HEK293 (cell line): Measurements from ENCODE around the gene PGS1.
A peak's percentile ranks its signal among the peaks of the same experiment; 100 is the strongest.

Experiments
- CTCF ChIA-PET: fragments of 350-600 bp; formaldehyde crosslinking; extraction: SDS; loops from one replicate; lab custom pipeline; 2021; ENCODE audit warnings: antibody characterized with exemption; lab: Yijun Ruan, JAX
- POLR2A ChIA-PET: fragments of 300-600 bp; formaldehyde crosslinking; extraction: SDS; loops from one replicate; lab custom pipeline; 2020; ENCODE audit warnings: antibody characterized with exemption, inconsistent platforms; lab: Yijun Ruan, JAX
- H3K27ac ChIP-seq: fragments of 200-500 bp; sonication (Bioruptor generic); 2 replicates; pipeline ENCODE4 v1.5.1; 2014; ENCODE audit warnings: low read depth, low read length, control low read depth, inconsistent platforms; ENCODE audit errors: extremely low read depth
- H3K36me3 ChIP-seq, 2 experiments: fragments of 200-500 bp in 1 of 2; sonication (Bioruptor generic) in 1 of 2; 1 replicate in 1 of 2; 2 replicates in 1 of 2; pipeline ENCODE4 v1.5.1; 2014 to 2017; ENCODE audit warnings: inconsistent platforms in 2 of 2, low read length in 2 of 2; ENCODE audit not compliant: control insufficient read depth in 2 of 2, insufficient read depth in 1 of 2
- H3K4me1 ChIP-seq: fragments of 200-500 bp; sonication (Bioruptor generic); 2 replicates; pipeline ENCODE4 v1.5.1; 2014; ENCODE audit warnings: mild to moderate bottlenecking, low read length, inconsistent platforms; ENCODE audit not compliant: control insufficient read depth, insufficient read depth
- H3K4me3 ChIP-seq: 2 replicates; pipeline ENCODE4 v1.5.1; 2011; ENCODE audit warnings: low read depth, mild to moderate bottlenecking, control low read depth, low read length, moderate library complexity
- H3K9me3 ChIP-seq: fragments of 200-500 bp; sonication (Bioruptor generic); 2 replicates; pipeline ENCODE4 v1.5.1; 2014; ENCODE audit warnings: low read depth, low read length, inconsistent platforms; ENCODE audit not compliant: control insufficient read depth, insufficient read depth
- ATF2 ChIP-seq: fragments of 450-650 bp; formaldehyde crosslinking; IDR thresholded peaks from 2 replicates; pipeline ENCODE4 v1.5.1; 2016; ENCODE audit warnings: missing biosample characterization, missing genetic modification characterization, low read depth
- IKZF3 ChIP-seq: fragments of 450-650 bp; IDR thresholded peaks from 2 replicates; pipeline ENCODE4 v1.5.0; 2018; ENCODE audit warnings: missing biosample characterization, mild to moderate bottlenecking, missing genetic modification characterization, moderate library complexity
- TSHZ1 ChIP-seq: fragments of 450-650 bp; formaldehyde crosslinking; IDR thresholded peaks from 2 replicates; pipeline ENCODE4 v1.5.1; 2016; ENCODE audit warnings: missing biosample characterization, missing genetic modification characterization, borderline replicate concordance
- ZBTB17 ChIP-seq: fragments of 450-650 bp; formaldehyde crosslinking; IDR thresholded peaks from 2 replicates; pipeline ENCODE4 v1.5.1; 2016; ENCODE audit warnings: missing biosample characterization, missing genetic modification characterization
- ZFHX2 ChIP-seq: fragments of 450-650 bp; formaldehyde crosslinking; conservative IDR thresholded peaks from 2 replicates; pipeline ENCODE4 v1.5.1; 2016; ENCODE audit warnings: missing biosample characterization, missing genetic modification characterization
- ZNF132 ChIP-seq: fragments of 450-650 bp; formaldehyde crosslinking; IDR thresholded peaks from 2 replicates; pipeline ENCODE4 v1.5.1; 2017; ENCODE audit warnings: missing biosample characterization, missing genetic modification characterization, borderline replicate concordance
- ZNF133 ChIP-seq: fragments of 450-650 bp; formaldehyde crosslinking; IDR thresholded peaks from 2 replicates; pipeline ENCODE4 v1.5.1; 2016; ENCODE audit warnings: missing biosample characterization, missing genetic modification characterization
- ZNF140 ChIP-seq: fragments of 450-650 bp; formaldehyde crosslinking; IDR thresholded peaks from 2 replicates; pipeline ENCODE4 v1.5.1; 2016; ENCODE audit warnings: missing biosample characterization, missing genetic modification characterization
- ZNF184 ChIP-seq: fragments of 450-650 bp; IDR thresholded peaks from 2 replicates; pipeline ENCODE4 v1.5.1; 2018; ENCODE audit warnings: missing biosample characterization, mild to moderate bottlenecking, missing genetic modification characterization
- ZNF239 ChIP-seq: fragments of 450-650 bp; formaldehyde crosslinking; IDR thresholded peaks from 2 replicates; pipeline ENCODE4 v1.5.1; 2016; ENCODE audit warnings: missing biosample characterization, missing genetic modification characterization
- ZNF26 ChIP-seq: fragments of 450-650 bp; formaldehyde crosslinking; IDR thresholded peaks from 2 replicates; pipeline ENCODE4 v1.5.1; 2016; ENCODE audit warnings: missing biosample characterization, missing genetic modification characterization
- ZNF302 ChIP-seq: fragments of 450-650 bp; formaldehyde crosslinking; IDR thresholded peaks from 2 replicates; pipeline ENCODE4 v1.5.1; 2016; ENCODE audit warnings: missing biosample characterization, missing genetic modification characterization, low read depth
- ZNF354C ChIP-seq: fragments of 450-650 bp; formaldehyde crosslinking; IDR thresholded peaks from 2 replicates; pipeline ENCODE4 v1.5.1; 2016; ENCODE audit warnings: missing biosample characterization, missing genetic modification characterization, low read depth, borderline replicate concordance
- ZNF391 ChIP-seq: fragments of 450-650 bp; formaldehyde crosslinking; IDR thresholded peaks from 2 replicates; pipeline ENCODE4 v1.5.1; 2016; ENCODE audit warnings: low read depth, missing biosample characterization, missing genetic modification characterization, borderline replicate concordance
- ZNF488 ChIP-seq: fragments of 450-650 bp; formaldehyde crosslinking; IDR thresholded peaks from 2 replicates; pipeline ENCODE4 v1.5.1; 2016; ENCODE audit warnings: missing biosample characterization, missing genetic modification characterization
- ZNF529 ChIP-seq: fragments of 450-650 bp; formaldehyde crosslinking; IDR thresholded peaks from 2 replicates; pipeline ENCODE4 v1.5.1; 2017; ENCODE audit warnings: missing genetic modification characterization, missing biosample characterization; ENCODE audit not compliant: insufficient replicate concordance
- ZNF558 ChIP-seq: fragments of 450-650 bp; formaldehyde crosslinking; IDR thresholded peaks from 2 replicates; pipeline ENCODE4 v1.5.1; 2016; ENCODE audit warnings: missing biosample characterization, missing genetic modification characterization
- ZNF658 ChIP-seq: fragments of 450-650 bp; formaldehyde crosslinking; IDR thresholded peaks from 2 replicates; pipeline ENCODE4; 2016; ENCODE audit warnings: missing biosample characterization, missing genetic modification characterization
- ZNF670 ChIP-seq: fragments of 450-650 bp; formaldehyde crosslinking; IDR thresholded peaks from 2 replicates; pipeline ENCODE4 v1.5.1; 2016; ENCODE audit warnings: missing biosample characterization, missing genetic modification characterization, low read depth
- ZNF837 ChIP-seq: fragments of 450-650 bp; formaldehyde crosslinking; IDR thresholded peaks from 2 replicates; pipeline ENCODE4 v1.5.1; 2016; ENCODE audit warnings: missing biosample characterization, missing genetic modification characterization

Gene PGS1

GRCh38 chr17:78446833-78447232 is 68.4 kb downstream of the PGS1 start:
- Histone ChIP-seq H3K36me3 (no peaks in the 10 kb centered on the region), H3K27ac (no peak overlapping the region), H3K4me1 (no peaks in the 10 kb centered on the region), H3K4me3 (no peak overlapping the region)
- ChIA-PET CTCF (interaction anchor here (0.6 to 3.5 kb wide), 7 partner anchors 10 to 262 kb away, joined by 3 to 19 read pairs (median 4); no protein-coding TSS in a partner anchor), POLR2A (no interaction called here)
- TF ChIP-seq TSHZ1 (tag by site-specific recombination) (no peak), ZNF670 (tag by site-specific recombination) (no peak), ZNF488 (tag by site-specific recombination) (no peak), ZNF140 (tag by site-specific recombination) (no peak), ZNF529 (tag by site-specific recombination) (no peak), ZNF837 (tag by site-specific recombination) (no peak), ZNF302 (tag by site-specific recombination) (no peak), ZNF239 (tag by site-specific recombination) (no peak), ZFHX2 (tag by site-specific recombination) (no peak), ZNF558 (tag by site-specific recombination) (no peak), ZNF133 (no peak), ZNF184 (tag by site-specific recombination) (no peak), ZNF26 (no peak), ZNF658 (tag by site-specific recombination) (no peak), ZNF391 (tag by site-specific recombination) (no peak), IKZF3 (no peak), ZNF132 (tag by site-specific recombination) (no peak), ATF2 (no peak)
- TF ChIP-seq, all 188 proteins: peak for 0
- H3K9me3 ChIP-seq: no peaks in the 10 kb centered on the region

- Histone ChIP-seq H3K4me1 (no peaks in the 10 kb centered on the region), H3K27ac (no peak overlapping the region), H3K9me3 (no peaks in the 10 kb centered on the region), H3K4me3 (no peak overlapping the region), H3K36me3 (no peaks in the 10 kb centered on the region)
- no peak for TF ChIP-seq ZNF354C (tag by site-specific recombination)
- TF ChIP-seq ZBTB17 (tag by site-specific recombination): peak; percentile 34; the same call in 1 of the 2 replicates
- POLR2A ChIA-PET: no interaction called here
- CTCF ChIA-PET: interaction anchor here (0.6 to 1.2 kb wide), 5 partner anchors 11 to 198 kb away, joined by 3 read pairs; no protein-coding TSS in a partner anchor
Measured at GRCh38 chr17:78448356-78448993, 70.0 kb downstream of the PGS1 start.
